ENCODE results near the gene KIAA1671.
A peak's percentile ranks its signal among the peaks of the same experiment; 100 is the strongest.

Gene KIAA1671

DNA sequence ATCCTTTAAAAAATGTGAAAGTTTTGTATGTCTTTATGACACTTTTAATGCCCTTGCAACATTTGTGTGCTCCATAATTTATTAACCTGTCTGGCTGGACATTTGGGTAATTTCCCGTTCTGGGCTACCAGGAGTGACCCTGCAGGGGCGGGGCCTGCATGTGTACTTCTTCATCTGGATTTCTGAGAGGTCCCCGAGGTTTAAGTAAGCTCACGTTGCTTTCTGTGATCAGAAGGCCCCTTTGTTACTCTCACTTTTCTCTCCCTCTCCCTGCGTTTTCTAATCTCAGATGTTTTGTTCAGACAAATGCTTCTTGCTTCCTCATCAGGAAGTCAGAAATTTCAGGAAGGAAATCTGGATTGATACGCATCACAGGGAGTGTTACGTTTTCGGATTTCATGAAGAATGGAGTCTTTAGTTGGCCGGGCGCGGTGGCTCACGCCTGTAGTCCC, 168.3 kb downstream of the KIAA1671 start:
- DNase-seq: no peak

DNA sequence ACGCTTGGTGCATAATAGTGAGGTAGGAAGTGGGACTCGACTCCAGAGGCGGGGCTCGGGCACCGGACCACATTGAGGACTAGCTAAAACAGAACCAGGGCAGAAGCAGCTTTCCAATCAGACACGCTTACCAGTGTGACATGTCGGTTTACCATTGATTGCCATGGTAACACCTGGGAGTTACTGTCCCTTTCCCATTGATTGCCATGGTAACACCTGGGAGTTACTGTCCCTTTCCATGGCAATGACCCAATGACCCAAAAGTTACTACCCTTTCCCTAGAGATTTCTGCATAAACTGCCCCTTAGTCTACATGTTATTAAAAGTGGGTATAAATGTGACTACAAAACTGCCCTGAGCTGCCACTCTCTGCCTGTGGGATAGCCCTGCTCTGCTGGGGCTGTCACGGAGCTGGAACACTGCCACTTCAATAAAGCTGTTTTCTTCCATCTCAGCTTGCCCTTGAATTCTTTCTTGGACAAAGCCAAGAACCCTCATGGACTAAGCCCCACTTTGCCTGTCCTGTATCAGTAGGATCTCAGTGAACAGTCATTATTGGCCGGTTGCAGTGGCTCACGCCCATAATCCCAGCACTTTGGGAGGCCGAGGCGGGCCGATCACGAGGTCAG, 169.7 kb downstream of the KIAA1671 start:
- no peak for DNase-seq

GRCh38 chr22:25123677-25124076, 171.2 kb downstream of the KIAA1671 start:
- no peak for DNase-seq

- DNase-seq: peak; percentile 12
Observed at GRCh38 chr22:25125693-25126357, 173.3 kb downstream of the KIAA1671 start.

GRCh38 chr22:25126510-25126909, 174.0 kb downstream of the KIAA1671 start:
- no peak for DNase-seq

- no peak for DNase-seq
Observed at GRCh38 chr22:25127318-25127717, 174.8 kb downstream of the KIAA1671 start.

DNA sequence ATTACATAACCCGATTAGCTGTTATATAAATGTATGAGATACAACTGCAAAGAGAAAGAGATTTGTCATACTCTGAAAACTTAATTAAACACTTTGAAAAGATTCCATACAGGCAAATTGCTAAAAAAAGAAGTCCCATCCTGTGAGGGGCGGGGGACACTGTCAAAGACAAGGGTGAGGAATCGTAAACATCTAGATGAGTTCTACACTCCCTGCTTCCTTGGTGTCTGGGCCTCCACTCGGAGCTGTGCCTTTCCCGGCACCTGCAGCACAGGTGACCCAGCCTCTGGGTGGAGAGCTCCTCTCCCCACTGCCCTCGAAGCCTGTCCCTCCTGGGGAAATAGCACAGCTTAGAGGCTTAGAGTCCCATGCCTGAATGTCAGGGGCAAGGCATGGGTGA, 177.9 kb downstream of the KIAA1671 start:
- no peak for DNase-seq

- DNase-seq: no peak
Observed at GRCh38 chr22:25131198-25131887, 178.8 kb downstream of the KIAA1671 start.

GRCh38 chr22:25134028-25134427, 181.5 kb downstream of the KIAA1671 start:
- DNase-seq: no peak

- DNase-seq: no peak
Observed at GRCh38 chr22:25134451-25134850, 181.9 kb downstream of the KIAA1671 start.

GRCh38 chr22:25136953-25137576, 184.5 kb downstream of the KIAA1671 start:
- DNase-seq: no peak

GRCh38 chr22:25137577-25138525, 185.3 kb downstream of the KIAA1671 start:
- DNase-seq: no peak

GRCh38 chr22:25139062-25139461, 186.5 kb downstream of the KIAA1671 start:
- DNase-seq: no peak

GRCh38 chr22:25142102-25142501, 189.6 kb downstream of the KIAA1671 start:
- no peak for DNase-seq

GRCh38 chr22:25143156-25144076, 190.9 kb downstream of the KIAA1671 start:
- no peak for DNase-seq

DNA sequence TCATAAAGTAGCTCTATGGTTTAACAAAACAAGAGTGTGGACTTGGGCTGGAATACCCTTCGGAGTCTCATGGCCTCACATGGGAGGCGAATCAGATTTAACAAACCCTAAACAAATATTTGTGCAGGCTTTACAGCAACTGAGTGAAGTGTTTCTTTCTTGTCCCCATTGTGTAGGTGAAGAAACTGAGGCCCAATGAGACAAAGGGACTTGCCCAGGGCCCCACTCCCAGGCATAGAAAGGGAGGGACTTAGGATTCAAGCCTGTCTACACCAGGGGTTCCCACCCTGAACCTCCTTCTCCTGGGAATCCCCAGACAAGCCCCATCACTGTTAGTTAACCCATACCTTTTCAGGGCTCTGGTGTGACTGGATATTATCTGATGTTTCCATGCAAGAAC, 192.0 kb downstream of the KIAA1671 start:
- no peak for DNase-seq

- DNase-seq: no peak
Observed at GRCh38 chr22:25146307-25146706, 193.8 kb downstream of the KIAA1671 start.

GRCh38 chr22:25146906-25147641, 194.6 kb downstream of the KIAA1671 start:
- no peak for DNase-seq

DNA sequence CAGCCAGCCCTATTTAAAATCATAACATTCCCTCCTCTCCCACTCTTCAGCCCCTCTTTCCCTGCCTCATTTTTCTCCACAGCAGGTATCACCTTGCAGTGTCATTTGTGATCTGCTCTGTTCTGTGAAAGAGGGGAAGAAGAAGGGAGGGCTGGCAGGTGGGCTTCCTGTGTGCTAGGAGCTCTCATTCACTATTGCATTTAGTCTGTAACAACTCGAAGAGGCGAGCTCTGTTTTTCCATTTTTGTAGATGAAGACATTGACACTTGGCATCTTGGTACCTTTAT, 195.1 kb downstream of the KIAA1671 start:
- DNase-seq: no peak

- DNase-seq: peak; percentile 15
Observed at GRCh38 chr22:25148149-25148691, 195.7 kb downstream of the KIAA1671 start.

GRCh38 chr22:25149014-25149413, 196.5 kb downstream of the KIAA1671 start:
- DNase-seq: no peak

Measured in DMS79 treated with DMSO at 0.1 percent for 48 hours (cell line).